Measurements from ENCODE around the gene IQCE.

Gene IQCE

DNA sequence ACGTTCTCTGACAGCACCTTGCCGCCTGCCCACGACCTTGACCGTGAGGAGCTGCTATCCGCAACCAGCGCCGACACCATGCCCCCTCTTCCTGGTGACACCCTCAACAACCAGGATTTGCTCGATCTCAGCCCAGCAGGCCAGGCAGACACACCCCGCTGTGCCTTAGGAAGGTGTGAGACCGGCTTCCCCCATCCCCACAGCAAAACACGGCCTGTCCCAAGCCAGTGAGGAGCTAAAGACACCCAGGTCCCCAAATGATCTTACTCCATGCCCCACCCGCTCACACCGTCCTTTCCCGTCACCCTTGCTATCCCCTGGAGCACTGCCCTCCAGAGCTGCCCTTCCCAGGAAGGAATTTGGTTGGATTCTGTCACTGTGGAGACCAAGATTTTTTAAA, 51.7 kb downstream of the IQCE start:
- no peaks in the 10 kb centered on the region for H3K9me3 ChIP-seq (ENCODE audit: control insufficient read depth, insufficient read depth, low read length)
- H3K4me1 ChIP-seq (ENCODE audit: insufficient read depth, low read length): peaks cover 8% of the 10 kb centered on the region
- H3K36me3 ChIP-seq (ENCODE audit: insufficient read depth, low read length): no peaks in the 10 kb centered on the region
- no peak overlapping the region for H3K9ac ChIP-seq (ENCODE audit: low read depth, low read length)

DNA sequence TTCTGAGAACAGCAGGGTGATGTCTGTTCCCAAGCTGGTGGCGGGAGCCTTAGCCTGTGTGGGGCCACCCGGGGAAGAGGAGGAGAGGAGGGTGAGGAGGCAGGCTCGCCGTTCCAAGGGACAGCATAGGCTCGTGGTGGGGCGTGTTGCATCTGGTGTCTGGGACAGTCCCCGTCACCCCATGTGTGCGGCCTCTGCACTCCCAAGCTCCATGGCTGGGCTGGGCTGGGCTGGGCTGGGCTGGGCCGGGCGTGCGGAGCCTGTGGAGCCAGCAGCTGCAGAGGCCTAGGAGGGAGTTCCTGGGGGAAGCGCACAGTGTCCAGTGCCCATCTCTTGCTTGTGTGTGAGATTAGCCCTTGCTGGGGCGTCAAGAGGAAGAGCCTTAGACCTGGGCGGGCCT, 52.1 kb downstream of the IQCE start:
- peaks cover 8% of the 10 kb centered on the region for H3K4me1 ChIP-seq (ENCODE audit: insufficient read depth, low read length)
- no peak overlapping the region for H3K9ac ChIP-seq (ENCODE audit: low read depth, low read length)
- H3K9me3 ChIP-seq (ENCODE audit: control insufficient read depth, insufficient read depth, low read length): no peaks in the 10 kb centered on the region
- H3K36me3 ChIP-seq (ENCODE audit: insufficient read depth, low read length): no peaks in the 10 kb centered on the region

DNA sequence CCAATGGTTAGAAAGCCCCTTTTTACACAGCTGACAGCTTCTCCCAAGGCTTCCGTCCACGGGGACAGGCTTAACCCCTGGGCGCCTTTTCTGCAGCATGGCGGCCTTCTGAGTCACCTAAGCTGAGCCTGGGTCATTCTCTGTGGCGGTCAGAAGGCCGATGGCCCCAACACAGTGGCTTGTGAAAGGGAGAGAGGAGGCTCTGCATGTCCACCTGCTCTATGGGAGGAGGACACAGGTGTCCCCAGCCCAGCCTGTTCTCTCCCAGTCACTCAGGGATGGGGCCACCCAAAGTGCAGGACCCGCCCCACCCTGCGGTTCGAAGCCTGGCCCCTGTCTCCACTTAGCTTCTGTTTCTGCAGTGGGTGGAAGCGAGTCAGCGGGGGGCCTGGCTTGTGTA, 52.6 kb downstream of the IQCE start:
- H3K9me3 ChIP-seq (ENCODE audit: control insufficient read depth, insufficient read depth, low read length): no peaks in the 10 kb centered on the region
- H3K9ac ChIP-seq (ENCODE audit: low read depth, low read length): no peak overlapping the region
- H3K4me1 ChIP-seq (ENCODE audit: insufficient read depth, low read length): peaks cover 8% of the 10 kb centered on the region
- H3K36me3 ChIP-seq (ENCODE audit: insufficient read depth, low read length): no peaks in the 10 kb centered on the region

DNA sequence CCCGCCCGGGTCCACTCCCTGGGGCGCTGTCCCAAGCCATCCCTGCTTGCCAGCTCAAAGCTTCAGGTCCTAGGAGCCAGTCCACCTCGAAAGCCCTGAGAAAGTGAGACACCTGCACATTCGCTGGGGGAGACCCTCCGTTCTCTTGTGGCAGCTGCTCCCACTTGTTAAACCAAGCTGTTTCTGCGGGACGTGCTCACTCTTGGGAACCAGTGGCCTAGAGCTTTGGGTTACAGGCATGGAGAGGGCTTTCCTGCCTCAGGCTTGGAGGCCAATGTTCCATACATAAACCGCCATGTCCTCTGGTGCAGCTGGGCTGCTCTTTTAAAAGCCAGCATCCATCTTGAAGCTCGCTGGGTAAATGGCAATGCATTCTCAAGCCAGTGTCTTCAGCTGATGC, 53.1 kb downstream of the IQCE start:
- H3K36me3 ChIP-seq (ENCODE audit: insufficient read depth, low read length): no peaks in the 10 kb centered on the region
- H3K4me1 ChIP-seq (ENCODE audit: insufficient read depth, low read length): peaks cover 8% of the 10 kb centered on the region
- H3K9ac ChIP-seq (ENCODE audit: low read depth, low read length): no peak overlapping the region
- H3K9me3 ChIP-seq (ENCODE audit: control insufficient read depth, insufficient read depth, low read length): no peaks in the 10 kb centered on the region

DNA sequence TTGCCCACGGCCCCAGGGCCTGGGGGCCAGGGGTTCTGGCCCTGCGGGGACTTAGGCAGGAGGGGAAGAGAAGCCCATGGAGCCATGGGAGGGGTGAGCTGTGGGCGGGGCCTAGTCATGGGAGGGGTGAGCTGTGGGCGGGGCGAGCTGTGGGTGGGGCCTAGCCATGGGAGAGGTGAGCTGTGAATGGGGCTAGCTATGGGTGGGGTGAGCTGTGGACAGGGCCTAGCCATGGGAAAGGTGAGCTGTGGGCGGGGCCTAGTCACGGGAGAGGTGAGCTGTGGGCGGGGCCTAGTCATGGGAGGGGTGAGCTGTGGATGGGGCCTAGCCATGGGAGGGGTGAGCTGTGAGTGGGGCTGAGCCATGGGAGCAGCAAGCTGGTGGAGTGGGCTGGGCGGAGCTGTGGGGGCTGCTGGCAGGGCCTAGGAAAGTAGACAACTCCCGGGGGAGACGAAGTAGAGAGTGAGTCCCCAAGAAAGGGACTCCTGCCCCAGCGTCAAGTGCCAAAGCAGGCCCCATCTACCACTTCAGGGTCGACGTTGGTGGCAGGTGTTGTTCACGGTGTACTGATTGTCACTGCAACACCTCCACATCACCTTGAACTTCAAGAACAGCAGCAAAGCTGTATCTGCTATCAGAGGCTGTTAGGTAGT, 53.8 kb downstream of the IQCE start:
- no peaks in the 10 kb centered on the region for H3K36me3 ChIP-seq (ENCODE audit: insufficient read depth, low read length)
- no peaks in the 10 kb centered on the region for H3K9me3 ChIP-seq (ENCODE audit: control insufficient read depth, insufficient read depth, low read length)
- H3K9ac ChIP-seq (ENCODE audit: low read depth, low read length): no peak overlapping the region
- H3K4me1 ChIP-seq (ENCODE audit: insufficient read depth, low read length): peaks cover 10% of the 10 kb centered on the region

DNA sequence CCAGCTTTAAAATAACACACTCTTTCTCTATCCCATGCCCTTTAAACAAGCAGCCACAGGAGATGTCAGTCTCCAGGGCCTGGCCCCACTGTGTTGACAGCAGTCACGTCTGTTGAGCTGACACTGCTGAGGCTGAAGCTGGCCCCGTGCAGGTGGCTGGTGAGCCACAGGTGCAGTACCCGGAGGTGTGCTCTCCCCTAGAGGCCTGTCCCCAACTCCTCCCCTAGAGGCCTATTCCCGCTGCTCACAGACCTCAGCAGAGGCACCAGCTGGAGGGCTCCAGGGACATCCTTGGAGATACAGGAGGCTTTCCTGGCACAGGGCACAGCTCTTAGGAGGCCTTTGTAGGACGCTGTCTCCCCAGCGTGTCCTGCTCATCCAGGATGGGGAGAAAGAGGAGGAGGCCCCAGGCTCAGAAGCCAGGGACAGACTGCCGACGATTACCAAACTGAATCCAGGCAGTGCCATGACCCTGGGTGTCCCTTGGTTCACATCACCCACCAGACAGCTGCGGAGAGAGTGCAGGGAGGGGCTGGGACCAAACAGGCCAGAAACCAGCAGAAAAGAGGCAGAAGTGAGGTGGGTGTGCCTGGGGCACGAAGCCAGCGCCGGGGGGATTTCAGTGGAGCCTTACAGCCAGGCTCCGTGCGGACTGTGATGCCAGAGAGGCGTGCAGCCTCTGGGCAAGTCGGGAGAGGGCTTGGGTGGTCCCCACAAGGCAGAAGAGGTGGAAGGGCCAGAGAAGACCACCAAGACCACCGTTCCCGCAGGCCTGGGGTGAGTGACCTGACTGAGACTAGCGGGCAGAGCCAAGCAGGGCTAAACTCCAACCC, 54.5 kb downstream of the IQCE start:
- H3K9me3 ChIP-seq (ENCODE audit: control insufficient read depth, insufficient read depth, low read length): no peaks in the 10 kb centered on the region
- no peaks in the 10 kb centered on the region for H3K36me3 ChIP-seq (ENCODE audit: insufficient read depth, low read length)
- no peak overlapping the region for H3K9ac ChIP-seq (ENCODE audit: low read depth, low read length)
- H3K4me1 ChIP-seq (ENCODE audit: insufficient read depth, low read length): peaks cover 11% of the 10 kb centered on the region

DNA sequence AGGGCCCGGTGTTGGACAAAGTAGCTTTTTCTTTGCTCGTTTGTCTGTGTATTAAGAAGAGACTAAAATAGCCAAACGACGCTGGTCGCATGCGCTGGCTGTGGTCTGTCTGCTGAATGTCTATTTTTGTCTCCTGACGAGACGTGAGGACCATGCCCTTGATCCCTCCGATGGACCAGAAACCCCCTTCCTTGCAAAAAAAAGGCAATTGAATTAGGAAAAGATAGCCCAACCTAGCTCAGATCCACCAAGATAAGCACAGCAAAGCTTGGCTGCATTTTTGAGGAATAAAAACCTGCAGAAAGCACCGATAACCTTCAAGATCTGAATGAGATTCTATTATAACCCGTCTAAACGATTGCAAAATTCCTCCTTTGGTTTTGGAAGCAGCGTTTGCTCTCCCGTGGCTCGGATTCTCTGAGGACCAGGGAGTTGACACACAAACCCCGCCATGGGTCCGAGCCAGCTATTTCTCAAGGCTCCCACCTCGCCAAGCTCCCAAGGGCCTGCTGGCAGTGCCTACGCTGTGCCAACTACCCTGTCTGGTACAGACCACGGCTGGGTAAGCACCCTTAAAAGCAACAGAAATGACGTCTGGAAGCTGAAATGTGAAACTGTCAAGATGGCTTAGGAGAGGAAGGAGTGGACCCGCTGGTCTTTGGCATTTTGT, 55.3 kb downstream of the IQCE start:
- Histone ChIP-seq H3K36me3 (ENCODE audit: insufficient read depth, low read length) (no peaks in the 10 kb centered on the region), H3K9ac (ENCODE audit: low read depth, low read length) (no peak overlapping the region), H3K9me3 (ENCODE audit: control insufficient read depth, insufficient read depth, low read length) (no peaks in the 10 kb centered on the region), H3K4me1 (ENCODE audit: insufficient read depth, low read length) (peaks cover 11% of the 10 kb centered on the region)

DNA sequence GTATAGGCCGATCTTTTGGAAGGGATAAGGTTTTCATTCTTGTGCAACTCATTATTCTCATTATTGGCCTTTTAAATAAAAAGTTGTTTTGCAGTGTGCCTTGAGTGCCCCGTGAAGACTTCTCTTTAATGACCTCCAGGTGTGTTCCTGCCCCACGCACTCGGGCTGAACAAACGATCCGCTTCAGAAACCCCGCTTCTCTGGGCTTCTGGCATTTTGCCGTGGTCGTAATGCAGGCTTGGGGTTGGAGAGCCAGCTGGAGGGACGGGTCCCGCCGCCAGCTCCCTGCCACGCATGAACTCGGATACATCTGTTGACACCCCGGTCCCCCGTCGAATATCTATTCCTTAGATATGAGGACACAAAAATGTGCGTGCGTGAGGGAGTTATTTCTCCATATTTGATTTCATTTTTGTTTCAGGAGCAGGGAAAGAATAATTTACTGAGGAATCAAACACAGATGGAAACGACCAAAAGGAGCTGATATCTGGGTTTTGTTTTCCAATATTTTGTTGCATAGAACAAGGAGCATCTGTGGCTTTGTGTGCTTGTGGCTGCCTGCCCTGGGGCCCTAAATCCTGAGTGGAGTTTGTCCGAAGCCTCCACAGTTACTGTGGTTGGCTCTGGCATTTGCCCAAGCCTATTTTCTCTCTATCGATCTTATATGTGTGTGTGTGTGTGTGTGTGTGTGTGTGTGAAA, 56.0 kb downstream of the IQCE start:
- no peaks in the 10 kb centered on the region for H3K9me3 ChIP-seq (ENCODE audit: control insufficient read depth, insufficient read depth, low read length)
- H3K9ac ChIP-seq (ENCODE audit: low read depth, low read length): no peak overlapping the region
- H3K36me3 ChIP-seq (ENCODE audit: insufficient read depth, low read length): no peaks in the 10 kb centered on the region
- H3K4me1 ChIP-seq (ENCODE audit: insufficient read depth, low read length): peaks cover 11% of the 10 kb centered on the region

DNA sequence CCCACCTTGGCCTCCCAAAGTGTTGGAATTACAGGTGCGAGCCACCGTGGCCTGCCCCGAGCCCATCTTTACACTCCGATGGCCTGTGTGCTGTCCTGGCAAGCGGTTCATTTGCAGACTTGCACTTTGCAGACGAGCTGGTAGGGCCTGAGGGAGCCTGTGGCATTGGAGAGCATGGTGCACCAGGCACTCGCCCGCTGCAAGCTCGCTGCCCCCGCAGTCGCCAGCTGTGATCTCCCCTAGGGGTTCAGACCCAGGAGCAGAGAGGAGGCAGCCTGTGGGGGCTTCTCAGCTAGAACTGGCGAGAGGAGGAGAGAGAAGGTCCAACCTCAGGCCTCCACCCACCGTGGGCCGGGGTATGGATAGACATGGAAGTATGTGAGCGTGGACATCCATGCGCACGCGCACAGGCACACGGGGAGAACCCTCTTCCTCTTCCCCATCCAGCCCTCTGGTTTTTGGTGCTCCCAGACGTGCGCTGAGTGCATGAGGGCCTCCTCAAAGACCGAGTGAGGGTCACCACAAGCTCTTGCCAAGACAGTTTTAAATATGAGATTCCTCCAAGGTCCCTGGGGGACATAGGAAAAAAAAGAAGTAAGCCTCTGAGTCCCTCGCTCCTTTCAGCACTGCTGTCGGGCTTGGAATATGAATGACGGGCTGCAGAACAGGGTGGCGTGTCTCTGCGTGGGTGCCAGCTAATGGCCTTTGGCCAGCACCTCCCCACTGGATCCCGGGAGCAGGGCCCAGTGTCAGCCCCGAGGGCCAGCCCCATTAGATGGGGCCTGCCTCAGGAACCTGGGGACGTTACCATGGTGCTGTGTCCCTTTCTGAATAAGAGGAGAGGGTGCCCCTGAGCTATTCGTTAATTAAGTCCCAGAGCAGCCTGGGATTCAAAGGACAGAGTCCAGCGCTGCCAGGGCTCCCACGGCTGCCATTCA, 57.9 kb downstream of the IQCE start:
- peaks cover 19% of the 10 kb centered on the region for H3K4me1 ChIP-seq (ENCODE audit: insufficient read depth, low read length)
- no peaks in the 10 kb centered on the region for H3K36me3 ChIP-seq (ENCODE audit: insufficient read depth, low read length)
- no peaks in the 10 kb centered on the region for H3K9me3 ChIP-seq (ENCODE audit: control insufficient read depth, insufficient read depth, low read length)
- no peak overlapping the region for H3K9ac ChIP-seq (ENCODE audit: low read depth, low read length)

DNA sequence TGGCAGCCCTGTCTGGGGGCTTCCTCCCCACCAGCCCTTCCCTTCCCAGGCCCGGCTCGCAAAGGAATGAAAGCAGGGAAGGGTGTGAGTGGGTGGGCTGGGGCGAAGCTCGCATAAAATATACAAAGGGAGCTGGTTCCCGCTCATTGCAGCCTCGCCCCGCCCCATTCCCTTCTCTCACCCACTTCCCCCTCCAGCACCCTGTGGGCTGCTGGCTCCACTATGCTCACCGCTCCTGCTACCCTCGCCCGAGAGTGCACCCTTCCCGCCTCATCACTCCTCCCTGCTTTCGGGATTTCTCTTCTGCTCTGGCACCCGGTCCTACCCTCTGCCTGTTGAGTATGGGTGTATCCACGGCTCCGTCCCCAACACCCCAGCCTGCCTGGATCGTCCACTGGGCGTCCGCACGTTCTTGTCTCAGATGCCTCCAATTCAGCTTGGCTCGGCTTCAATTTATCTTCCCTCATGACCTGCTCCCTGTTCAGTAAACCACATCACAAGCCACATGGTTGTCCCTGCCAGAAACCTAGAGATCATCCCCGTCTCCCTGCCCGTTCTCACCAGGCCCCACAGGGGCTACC, 58.6 kb downstream of the IQCE start:
- Histone ChIP-seq H3K9ac (ENCODE audit: low read depth, low read length) (no peak overlapping the region), H3K36me3 (ENCODE audit: insufficient read depth, low read length) (no peaks in the 10 kb centered on the region), H3K9me3 (ENCODE audit: control insufficient read depth, insufficient read depth, low read length) (no peaks in the 10 kb centered on the region), H3K4me1 (ENCODE audit: insufficient read depth, low read length) (peaks cover 18% of the 10 kb centered on the region; the same call in 1 of the 2 replicates)

DNA sequence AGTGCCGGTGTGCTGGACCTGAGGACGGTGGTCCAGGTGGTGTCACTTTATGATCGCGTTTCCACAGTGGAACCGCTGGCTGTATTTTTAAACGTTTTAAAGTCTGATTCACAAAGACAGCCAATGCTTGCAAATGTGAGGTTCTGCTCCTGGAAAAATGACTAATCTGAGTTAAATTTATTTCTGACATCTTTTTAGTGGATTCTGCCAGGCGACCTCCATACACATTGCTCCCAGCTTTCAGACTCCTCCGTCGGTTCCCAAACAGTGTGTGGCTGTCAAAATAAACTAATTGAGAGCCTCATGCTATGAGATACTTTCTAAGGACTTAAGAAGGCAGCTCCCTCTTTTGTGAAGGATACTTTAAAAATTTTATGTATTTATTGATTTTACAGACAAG, 60.3 kb downstream of the IQCE start:
- H3K4me1 ChIP-seq (ENCODE audit: insufficient read depth, low read length): peaks cover 17% of the 10 kb centered on the region; the same call in 1 of the 2 replicates
- no peaks in the 10 kb centered on the region for H3K9me3 ChIP-seq (ENCODE audit: control insufficient read depth, insufficient read depth, low read length)
- no peaks in the 10 kb centered on the region for H3K36me3 ChIP-seq (ENCODE audit: insufficient read depth, low read length)
- H3K9ac ChIP-seq (ENCODE audit: low read depth, low read length): no peak overlapping the region

DNA sequence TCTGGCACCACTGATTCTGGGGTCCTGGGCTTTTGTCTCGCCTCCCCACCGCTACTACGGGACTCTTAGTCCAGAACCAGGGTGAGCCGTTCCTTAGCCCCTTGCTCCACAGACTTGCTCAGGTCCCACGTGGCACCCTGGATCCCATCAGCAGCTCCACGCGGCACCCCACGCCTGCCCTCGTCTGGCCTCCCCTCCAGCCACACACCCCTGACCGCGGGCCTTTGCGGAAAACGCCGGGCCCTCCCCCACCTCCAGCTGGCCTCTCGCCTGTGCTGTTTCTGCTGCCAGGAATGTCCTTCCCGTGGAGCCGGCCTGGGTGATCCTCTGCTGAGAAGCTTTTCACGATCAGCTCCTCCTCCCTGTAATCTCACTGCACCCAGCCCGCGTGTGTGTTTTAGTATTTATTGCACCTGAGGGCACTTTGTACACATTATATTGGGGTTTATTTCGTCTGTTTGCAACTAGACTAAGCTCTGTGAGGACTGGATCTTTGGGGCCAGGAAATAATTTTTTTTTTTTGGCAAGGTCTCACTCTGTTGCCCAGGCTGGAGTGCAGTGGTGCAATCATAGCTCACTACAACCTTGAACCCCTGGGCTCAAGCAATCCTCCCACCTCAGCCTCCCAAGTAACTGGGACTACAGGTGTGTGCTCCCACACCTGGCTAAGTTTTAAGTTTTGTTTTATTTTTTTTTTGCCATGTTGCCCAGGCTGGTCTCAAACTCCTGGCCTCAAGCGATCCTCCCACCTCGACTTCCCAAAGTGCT, 62.5 kb downstream of the IQCE start:
- Histone ChIP-seq H3K9ac (ENCODE audit: low read depth, low read length) (no peak overlapping the region), H3K4me1 (ENCODE audit: insufficient read depth, low read length) (peaks cover 22% of the 10 kb centered on the region; the same call in 1 of the 2 replicates), H3K36me3 (ENCODE audit: insufficient read depth, low read length) (no peaks in the 10 kb centered on the region), H3K9me3 (ENCODE audit: control insufficient read depth, insufficient read depth, low read length) (no peaks in the 10 kb centered on the region)
